Measurements from ENCODE around the gene PAF1.

GRCh38 chr19:39377373-39378362 lies 13.2 kb downstream of the PAF1 start:
- TF ChIP-seq SNAI2 (CRISPR knock-in tag; IDR thresholded peaks at IDR 0.05), result no peak
- no peak for TF ChIP-seq TCF4 (CRISPR knock-in tag; IDR thresholded peaks at IDR 0.05; ENCODE audit: borderline replicate concordance)
- no peak for TF ChIP-seq ZFP30 (CRISPR knock-in tag; IDR thresholded peaks at IDR 0.05)
- no peak for TF ChIP-seq ZFP3 (CRISPR knock-in tag; IDR thresholded peaks at IDR 0.05)
- no peak for TF ChIP-seq TSHZ2 (CRISPR knock-in tag; IDR thresholded peaks at IDR 0.05)
